MV-4-11 (cell line): ENCODE measurements around the gene DUSP9.
A peak's percentile ranks its signal among the peaks of the same experiment; 100 is the strongest.
"Not testable (repeated sequence)": the region's sequence is repeated elsewhere in the genome, so short reads cannot be mapped to it uniquely, and the experiment has no call there.

Experiments
- DNase-seq: peaks from one replicate; lab custom pipeline; 2025; lab: John Stamatoyannopoulos, UW

Gene DUSP9

DNA sequence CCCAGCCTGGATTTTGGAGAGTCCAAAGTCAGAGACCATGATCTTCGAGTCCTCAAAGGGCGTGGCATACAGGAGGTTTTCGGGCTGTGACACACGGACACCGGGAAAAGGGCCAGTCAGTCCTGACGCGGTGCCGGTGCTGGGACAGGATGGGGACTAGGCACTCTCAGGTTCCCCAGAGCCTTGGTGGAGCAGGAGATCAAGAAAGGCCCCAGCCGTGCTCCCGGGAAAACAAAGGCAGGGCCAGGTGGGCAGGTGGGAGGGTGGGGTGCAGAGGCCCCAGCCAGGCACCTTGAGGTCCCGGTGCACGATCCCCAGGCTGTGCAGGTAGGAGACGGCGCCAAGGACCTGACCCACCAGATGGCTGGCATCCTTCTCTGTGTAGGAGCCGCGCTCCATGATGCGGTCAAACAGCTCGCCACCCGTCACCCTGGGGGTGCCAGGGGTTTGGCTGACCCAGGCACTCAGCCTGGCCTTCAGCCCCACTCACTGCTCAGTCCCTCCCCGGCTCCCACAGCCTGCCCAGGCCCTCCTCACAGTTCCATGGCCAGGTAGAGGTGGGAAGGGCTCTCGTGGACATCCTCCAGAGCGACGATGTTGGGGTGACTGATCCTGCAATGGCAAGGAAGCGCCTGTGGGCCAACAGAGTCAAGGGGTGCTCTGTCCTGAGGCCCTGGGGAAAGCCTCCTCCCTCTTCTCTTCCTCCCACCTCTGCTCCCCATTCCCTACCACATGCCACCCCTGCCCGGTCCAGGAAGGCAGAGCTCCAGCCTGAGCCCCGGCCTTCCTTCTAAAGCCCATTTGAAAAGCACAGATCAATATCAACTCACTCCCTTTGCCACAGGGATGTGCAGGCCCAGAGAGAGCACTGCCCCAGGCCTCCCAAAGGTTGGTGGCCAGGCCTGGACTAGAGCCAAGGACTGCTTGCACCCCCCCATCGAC, 24.9 kb downstream of the DUSP9 start:
- DNase-seq, result no peak

DNA sequence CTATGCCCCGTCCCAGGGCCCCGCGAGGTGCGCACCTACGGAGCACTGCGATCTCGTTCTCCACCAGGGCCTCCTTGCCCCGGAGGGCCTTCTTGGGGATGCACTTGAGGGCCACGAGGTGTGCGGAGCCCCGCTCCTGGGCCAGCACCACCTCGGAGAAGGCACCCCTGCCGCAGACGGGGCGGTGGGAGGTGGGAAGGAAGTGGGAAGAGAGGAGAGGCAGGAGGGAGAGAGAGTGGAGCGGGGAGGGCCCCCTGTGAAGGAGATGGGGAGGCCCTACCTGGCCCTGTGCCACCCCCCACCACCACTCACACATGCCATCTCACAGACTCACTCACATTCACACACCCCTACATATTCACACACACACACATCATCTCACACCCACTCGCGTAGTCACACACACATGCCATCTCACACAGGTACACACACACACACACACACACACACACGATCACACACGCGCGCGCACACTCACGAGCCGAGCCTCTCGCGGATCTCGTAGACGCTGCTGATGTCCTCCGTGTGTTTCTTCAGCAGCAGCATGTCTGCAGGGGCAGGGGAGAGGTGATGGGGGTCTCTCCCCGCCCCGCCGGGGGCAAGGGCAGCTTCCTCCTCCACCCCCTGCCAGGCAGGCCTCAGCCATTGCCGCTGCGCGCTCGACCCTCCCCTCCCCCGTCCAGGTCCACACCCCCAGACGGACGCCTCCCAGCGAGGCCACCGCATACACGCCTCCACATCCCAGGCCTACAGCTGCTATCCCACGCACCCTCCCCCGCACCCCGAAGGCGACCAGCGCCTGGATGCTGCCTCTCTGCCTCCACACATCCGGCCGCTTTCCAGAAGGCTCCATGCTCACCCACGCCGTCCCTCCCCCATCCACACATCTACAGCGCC, 25.8 kb downstream of the DUSP9 start:
- DNase-seq, result no peak

DNA sequence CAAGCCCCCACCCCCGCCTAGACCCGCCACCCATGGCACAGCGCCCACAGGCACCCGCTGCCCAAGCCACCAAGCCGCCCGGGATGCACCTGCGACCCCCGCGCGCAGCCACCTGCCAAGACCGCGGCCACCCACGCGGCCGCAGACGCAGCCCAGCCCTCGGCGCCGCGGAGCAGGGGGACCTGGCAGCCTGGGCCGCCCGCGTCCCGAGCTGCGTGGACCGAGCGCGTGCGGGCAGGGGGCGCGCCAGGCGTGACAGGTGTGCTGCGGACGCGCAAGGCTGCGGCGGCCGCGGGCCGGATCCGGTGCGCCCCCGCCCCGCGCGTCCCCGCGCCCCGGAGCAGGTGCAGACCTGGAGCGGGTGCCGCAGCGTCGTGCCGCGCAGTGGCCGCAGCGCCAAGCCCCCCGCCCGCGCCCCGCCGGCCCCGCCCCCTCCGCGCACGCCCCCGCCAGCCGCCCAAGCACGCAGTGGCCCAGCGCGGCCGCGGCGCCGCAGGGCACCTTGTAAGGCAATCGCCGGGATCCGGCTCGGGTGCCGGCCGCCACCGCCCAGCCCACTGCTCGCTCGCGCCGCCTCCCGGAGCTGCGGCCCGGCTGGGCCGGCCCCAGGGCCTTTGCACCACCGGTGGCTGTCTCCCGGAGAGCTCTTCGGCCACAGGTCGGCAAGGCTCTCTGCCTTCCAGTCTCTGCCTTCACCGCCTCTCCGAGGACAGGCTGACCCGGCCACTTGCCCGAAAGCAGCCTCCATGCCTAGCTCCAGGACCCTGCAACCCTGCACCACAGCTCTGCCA, 26.6 kb downstream of the DUSP9 start, which contains the start of gene PNCK:
TSS of gene PNCK (minus strand) at position 386 of the 791 bp plus-strand sequence. CDS start 737 bp downstream, outside the sequence.
- no peak for DNase-seq

DNA sequence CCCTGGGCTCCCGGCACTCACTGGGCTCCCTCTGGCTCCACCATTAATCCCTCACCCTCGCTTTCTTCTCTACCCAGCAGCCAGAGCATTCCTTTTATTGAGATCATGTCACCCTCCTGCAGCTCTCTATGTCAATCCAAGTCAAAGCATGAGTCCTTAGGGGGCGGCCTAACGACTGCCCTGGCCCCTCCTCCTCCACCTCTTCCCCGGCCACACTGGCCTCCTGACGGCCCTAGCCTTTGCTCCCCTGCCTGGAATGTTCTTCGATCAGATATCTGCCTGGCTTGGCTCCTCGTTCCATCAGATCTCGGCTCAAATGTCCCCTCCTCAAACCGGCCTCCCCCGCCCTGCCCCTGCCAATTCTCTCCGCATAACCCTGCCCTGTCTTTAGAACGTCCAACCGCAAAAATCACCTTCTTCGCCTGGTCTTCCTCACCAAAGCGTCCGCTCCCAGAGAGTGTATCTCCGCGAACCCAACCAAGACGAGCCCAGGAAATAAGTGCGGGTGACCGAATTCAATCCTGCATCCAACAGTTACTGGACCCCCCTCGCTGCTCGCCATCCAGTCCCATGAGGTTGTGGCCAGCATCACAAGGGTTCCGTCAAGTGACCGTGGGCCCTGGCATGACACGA, 27.3 kb downstream of the DUSP9 start:
- DNase-seq, result no peak

DNA sequence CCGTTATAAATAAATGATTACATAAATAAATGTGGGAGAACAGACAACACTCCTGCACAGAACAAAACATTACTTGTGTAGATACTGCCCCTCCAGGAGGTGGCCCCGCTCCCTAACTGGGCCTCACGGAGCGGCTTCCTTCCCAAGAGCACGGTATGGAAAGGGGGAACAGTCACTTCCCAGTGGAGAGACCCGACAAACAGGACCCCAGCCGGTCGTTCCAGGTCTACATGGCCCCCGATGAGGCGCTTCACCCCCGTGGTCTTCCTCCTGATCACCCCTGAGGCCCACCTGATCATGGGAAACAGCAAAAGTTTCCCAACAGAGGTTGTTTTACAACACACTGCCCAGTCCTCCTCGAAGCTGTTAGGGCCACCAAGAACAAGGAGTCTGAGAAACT, 34.2 kb downstream of the DUSP9 start:
- no peak for DNase-seq

DNA sequence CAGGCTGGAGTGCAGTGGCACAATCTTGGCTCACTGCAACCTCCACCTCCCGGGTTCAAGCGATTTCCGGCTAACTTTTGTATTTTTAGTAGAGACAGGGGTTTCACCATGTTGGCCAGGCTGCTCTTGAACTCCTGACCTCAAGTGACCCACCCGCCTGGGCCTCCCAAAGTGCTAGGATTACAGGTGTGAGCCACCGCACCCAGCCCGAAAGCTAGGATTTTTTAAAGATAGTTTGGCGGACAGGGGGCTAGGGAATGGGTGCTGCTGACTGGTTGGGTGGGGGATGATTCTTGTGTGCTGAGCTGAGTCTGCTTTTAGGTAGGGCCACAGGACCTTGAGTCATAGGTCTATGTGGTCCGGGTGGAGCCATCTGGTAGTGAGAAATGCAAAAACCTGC, 36.5 kb downstream of the DUSP9 start:
- not testable (repeated sequence) for DNase-seq

DNA sequence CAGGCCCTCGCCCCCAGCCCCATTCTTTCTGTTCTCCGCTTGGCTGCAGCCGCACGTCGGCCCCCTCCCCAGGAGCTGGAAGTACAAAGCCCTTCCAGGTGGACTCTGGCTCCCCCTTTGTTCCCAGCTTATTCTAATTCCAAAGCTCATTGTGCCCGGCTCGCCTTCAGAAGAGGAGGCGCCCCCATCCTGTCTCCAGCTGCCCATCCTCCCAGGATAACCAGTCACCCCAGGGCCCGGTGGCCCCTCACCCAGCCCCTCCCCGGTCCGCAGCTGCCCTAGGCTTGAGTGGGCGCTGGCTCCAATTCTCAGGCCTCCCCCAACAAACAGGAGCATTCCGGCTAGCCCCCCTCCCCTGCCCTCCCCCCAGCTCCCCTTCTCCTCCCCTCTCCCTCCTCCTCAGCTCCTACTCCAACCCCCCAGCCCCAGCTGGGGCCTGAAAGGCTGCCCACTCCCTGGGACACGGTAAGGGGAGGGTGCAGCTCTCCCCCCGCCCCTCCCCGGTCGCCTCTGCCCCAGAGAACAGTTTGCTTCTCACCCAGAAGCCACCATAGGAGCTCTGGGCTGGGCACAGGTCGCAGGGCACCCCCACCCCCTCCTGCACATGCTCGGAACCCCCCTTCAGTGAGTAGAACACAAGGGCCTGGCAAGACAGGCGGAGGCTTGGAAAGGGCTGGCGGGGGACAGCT, 37.6 kb downstream of the DUSP9 start:
- no peak for DNase-seq

DNA sequence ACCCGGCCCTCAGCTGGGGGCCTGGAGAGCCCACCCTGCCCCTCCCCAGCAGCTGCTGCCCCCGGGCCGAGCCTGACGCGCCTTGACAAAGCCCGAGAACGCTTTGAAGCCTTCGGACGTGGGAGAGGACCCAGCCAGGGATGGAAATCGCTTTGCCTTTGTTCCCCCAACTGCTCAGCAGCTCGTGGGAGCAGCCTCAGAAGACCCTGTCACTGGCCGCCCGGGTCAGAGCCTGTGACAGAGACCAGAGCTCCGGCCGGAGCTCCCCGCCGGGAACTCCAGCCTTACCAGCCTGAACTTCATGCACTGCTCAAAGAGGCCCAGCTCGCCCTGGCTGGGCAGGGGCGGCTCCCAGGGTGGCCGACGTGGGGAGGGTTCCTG, 38.1 kb downstream of the DUSP9 start:
- DNase-seq, result no peak

DNA sequence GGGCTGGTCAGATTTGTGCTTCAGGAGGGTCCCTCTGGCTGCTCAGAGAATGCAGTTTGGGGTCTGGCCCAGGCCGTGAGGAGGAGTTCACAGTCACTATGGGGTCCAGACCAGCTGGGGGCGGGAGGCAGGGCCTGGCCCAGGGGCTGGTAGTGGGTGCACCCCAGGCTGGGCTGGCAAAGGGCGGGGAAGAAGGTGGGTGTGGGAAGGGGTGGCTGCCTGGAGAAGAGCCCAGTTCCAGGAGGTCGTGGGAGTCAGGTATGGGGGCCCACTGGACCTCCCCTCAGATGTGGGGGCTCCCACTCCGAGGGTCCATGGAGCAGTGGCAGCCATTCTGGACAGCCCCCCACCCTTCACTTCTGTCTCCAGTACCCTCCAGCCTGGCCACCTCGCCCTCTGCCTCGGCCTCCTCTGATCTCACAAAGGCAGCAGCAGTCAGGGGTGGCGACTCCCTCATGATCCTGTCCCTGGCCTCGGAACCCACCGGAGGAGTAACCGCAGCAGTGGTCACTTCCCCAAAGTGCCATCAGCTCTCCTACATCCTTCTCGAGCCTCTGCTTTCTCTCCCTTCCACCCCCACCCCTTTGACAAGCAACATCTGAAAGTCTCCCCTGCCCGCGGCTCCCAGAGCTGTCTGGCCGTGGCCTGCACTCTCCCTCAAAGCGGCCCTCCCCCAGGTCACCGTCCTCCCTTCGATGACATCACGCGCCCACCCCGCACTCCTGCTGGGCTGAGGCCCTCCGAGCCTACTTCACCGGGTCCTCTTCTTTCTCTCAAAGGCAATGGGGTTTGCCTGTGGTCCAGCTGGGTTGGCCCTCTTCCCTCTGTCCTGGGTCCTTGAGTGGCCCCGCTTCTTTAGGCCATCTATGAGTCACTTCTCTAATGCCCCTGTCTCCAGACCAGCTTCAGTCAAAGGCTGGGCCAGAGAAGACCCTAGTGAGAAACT, 39.0 kb downstream of the DUSP9 start:
- DNase-seq, result peak; percentile 68

DNA sequence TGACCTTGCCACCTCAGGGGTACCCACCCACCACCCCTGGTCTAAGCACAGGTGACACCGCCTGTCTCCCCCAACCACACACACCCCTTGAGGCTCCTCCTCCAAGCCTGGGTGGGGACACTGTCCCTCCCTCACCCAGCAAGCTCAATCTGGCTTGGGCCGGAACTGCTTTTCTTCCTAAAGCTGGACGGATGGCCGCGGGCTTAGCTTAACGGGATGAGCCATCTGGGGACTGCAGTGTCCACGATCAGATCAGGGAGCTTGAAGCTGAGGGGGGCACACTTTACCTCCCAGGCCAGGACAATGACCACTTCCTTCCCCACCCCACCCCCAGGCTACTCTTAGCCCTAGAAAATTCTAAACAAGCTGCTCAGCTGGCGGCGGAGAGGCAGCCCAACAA, 39.7 kb downstream of the DUSP9 start:
- no peak for DNase-seq

DNA sequence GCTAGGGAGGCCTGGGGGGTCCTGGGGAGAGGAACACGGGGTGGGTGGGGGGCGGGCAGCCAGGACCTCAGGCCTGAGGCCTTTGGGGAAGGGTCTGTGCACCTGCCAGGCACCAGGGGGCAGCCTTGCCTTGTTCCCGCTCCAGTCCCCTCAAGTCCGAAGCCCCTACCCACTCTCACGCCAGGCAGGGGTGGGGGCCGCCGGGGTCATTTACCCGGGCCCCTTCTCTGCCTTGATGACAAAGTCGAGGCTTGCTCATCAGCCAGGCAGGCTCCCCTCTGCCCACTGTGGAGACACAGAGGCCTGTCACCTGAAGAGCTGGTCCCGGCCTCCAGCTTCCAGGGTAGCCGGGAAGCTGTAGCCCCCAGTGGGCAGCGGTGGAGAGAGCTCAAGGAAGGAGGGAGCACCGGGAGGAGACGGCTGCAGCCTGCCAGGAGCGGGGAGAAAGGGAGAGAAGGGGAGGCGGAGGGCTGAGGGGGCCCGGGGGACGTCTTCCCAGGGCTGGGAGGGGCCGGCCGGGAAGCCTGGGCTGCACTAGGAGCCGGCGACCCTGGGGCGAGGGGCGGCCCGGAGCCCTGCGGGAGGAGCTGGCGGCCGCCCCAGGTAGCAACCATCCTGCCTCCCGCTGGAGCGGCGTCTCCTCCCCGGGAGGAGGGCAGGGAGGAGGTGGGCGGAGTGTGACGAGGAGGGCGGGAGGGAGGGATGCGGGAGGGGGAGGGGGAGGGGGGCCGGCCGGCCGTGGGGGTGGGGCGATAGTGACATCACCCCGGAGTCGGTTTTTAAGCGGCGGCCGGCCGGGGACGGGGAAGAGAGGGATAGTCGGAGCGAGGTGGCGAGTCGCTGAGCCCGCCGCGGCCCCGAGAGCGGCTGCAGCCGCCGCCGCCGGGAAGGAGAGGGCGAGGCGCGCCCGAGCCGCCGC, 40.4 kb downstream of the DUSP9 start, which contains the start of gene SLC6A8:
TSS of gene SLC6A8 (plus strand) at position 806 of the 919 bp plus-strand sequence. CDS start 649 bp downstream, outside the sequence.
- DNase-seq, result peak; percentile 4

DNA sequence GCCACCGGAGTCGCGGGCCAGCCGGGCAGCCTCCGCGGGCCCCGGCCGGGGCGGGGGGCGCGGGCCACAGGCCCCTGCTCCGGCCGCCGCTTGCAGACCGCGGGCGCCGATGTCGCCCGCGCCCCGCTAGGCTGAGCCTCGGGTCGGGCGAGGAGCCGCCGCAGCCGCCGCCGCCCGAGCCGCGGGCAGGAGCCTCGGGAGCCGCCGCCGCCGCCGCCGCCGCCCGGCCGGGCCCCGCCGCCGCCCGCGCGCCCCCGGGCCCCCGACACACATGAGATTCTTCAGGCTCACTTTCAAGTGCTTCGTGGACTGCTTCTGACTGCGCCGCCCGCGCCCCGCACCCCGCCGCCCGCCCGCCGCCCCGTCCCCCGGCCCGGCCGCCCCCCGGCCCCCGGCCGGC, 41.1 kb downstream of the DUSP9 start:
- DNase-seq, result no peak

DNA sequence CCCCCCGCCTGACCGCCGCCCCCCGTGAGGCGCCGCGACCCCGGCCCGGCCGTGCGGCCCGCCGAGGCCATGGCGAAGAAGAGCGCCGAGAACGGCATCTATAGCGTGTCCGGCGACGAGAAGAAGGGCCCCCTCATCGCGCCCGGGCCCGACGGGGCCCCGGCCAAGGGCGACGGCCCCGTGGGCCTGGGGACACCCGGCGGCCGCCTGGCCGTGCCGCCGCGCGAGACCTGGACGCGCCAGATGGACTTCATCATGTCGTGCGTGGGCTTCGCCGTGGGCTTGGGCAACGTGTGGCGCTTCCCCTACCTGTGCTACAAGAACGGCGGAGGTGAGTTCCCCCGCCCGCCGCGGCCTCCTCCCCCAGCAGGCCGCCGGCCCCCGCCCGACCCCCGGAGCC, 41.5 kb downstream of the DUSP9 start:
- no peak for DNase-seq

DNA sequence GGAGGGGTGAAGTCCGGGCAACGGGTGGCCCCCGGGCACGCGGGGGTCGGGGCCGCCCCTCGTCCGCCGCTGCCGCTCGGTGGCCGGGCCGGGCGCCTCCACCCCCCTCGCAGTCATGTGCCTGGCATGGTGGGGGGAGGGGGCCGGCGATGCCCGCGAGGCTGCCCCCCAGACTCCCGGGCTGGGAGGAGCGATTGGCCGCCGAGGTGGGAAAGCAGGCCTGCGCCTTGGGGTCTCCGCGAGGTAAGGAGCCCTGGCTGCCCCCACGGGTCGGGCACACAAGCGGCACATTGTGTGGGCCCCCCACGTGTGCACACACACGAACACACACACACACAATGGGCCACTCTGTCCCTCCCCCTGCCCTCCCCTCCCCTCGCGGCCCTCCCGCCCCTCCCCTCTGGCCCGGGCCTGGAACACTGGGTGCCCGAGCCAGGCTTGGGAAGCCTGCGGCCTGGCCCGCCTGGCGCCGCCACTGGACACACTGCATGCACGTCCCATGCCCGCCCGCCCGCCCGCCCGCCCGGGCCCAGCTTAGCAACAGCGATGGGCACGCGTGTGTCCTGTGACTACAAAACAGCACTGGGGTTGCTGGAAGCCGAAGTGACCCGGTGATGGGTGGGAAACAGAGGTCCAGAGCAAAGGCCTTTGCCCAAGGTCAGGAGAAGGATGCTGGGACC, 42.0 kb downstream of the DUSP9 start:
- DNase-seq, result no peak

DNA sequence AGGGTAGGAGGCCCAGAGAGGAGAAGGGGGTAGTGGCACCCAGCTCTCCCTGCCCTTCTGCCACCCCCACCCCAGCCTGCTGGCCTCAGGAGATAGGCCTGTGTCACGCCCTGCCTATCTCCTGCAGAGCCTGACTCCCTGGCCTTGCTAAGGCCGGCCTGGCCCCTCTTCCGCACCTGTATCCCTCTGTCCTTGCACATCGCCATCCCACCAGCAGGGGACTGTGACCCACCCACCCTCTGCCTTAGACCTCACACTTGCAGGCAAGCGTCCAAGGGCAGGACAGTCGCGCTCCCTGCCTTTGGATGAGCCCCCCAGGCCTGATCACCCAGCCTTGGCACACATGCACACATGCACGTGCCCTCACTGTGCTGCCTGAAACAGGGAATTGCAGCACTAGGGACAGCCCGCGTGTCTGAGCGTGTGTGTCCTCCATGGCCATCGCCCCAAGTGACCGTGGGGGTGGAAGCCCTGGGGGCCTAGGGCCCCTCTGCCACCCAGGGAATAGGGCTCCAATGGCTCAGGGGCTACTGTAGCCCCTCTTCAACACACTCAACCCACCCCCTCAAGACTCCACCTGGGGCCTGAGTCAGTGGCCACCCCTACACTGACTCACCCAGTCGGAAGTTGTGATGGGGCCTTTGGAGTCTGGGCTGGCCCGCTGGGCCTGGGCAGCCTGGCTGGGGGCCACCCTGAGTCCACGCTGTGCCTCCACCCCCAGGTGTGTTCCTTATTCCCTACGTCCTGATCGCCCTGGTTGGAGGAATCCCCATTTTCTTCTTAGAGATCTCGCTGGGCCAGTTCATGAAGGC, 42.9 kb downstream of the DUSP9 start:
- no peak for DNase-seq

DNA sequence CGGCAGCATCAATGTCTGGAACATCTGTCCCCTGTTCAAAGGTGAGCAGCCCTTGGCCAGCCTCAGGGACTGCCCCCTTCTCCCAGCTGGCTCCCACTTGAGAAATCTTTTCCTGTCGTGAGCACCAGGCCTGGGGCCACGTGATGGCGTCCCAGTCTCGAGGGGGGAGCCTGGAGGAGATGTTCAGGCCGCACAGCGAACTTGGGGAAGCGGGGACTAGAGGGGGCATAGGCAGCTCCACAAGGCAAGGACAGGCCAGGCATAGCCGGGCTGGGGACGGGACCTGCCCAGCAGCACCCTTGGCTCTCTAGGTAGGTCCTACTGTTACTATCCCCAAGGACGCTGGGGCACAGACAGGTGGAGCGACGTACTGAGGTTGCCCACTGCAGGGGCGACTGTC, 43.5 kb downstream of the DUSP9 start:
- no peak for DNase-seq
